ENCODE data around the gene TTYH2. TPM values are rescaled to one million over a fixed set of nuclear protein-coding genes. Genes with fewer than 3 reads are reported as not detected.

The TTYH2 gene
- polyA plus RNA-seq, 3 donors = 12.3 to 57.4 (median 18.7) TPM

DNA sequence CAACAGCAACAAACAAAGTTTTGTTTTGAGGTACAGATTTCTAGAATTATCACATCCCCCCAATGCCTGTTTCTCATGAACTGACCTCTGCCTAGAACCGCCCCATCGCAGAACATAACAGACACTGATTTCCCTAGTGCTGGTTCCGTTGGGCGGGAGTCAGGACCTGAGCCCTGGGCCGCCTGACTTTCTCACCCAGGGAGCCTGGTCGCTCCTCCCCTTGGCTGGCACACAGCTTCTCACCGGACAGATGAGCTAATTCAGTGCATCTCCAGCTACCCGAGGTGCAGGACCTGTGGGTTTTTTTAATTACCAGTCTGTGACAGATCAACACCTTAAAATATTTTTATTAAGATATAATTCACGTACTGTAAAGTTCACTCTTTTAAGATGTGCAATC lies 30.0 kb upstream of the TTYH2 start:
- intact Hi-C loops (cut with micrococcal nuclease) = no loop called here
- Histone ChIP-seq H3K9ac (ENCODE audit: insufficient read depth, low read length, poor library complexity, severe bottlenecking) (no peak overlapping the region), H3K4me2 (replicated peaks; ENCODE audit: extremely low read depth, low read length, poor library complexity, severe bottlenecking) (no peak overlapping the region), H2AFZ (ENCODE audit: insufficient read depth, low read depth, low read length, poor library complexity, severe bottlenecking) (no peak overlapping the region), H3K9me3 (replicated peaks in 1 of 2; ENCODE audit: control insufficient read depth in 1 of 2, insufficient read depth in 1 of 2, low read length in 2 of 2) (no peaks in the 10 kb centered on the region), H3K27ac (ENCODE audit: low read depth in 1 of 2, low read length in 2 of 2) (no peak overlapping the region), H3K27me3 (ENCODE audit: control insufficient read depth in 2 of 2, insufficient read depth in 2 of 2, low read length in 2 of 2) (no peaks in the 10 kb centered on the region), H3K79me2 (ENCODE audit: insufficient read depth, low read length) (no peaks in the 10 kb centered on the region), H4K20me1 (ENCODE audit: insufficient read depth, low read length) (no peaks in the 10 kb centered on the region), H3K4me1 (ENCODE audit: control insufficient read depth in 1 of 2, insufficient read depth in 2 of 2, low read length in 2 of 2) (no peaks in the 10 kb centered on the region), H3K4me3 (replicated peaks in 1 of 3; ENCODE audit: low read depth in 2 of 3, low read length in 3 of 3) (no peak overlapping the region), H3K36me3 (replicated peaks in 1 of 2; ENCODE audit: control insufficient read depth in 1 of 2, insufficient read depth in 2 of 2, low read length in 2 of 2) (no peaks in the 10 kb centered on the region)
- Mint-ChIP-seq H3K4me3 (no peak overlapping the region), H3K9me3 (peaks cover 0 to 4% (median 3%) of the 10 kb centered on the region in 7 donors), H3K36me3 (no peaks in the 10 kb centered on the region), H3K27ac (no peak overlapping the region), H3K4me1 (no peaks in the 10 kb centered on the region), H3K27me3 (ENCODE audit: low read depth in 3 of 3) (peaks cover under 1 to 6% (median 4%) of the 10 kb centered on the region in 3 donors)
- DNase-seq = no peak
- whole genome bisulfite sequencing (ENCODE audit: insufficient coverage) = 97% methylated on average over 5 of the region's 9 CpGs
- no peak for TF ChIP-seq CTCF (IDR thresholded peaks at IDR 0.05)

- no peak overlapping the region for H3K9ac ChIP-seq (ENCODE audit: insufficient read depth, low read length, poor library complexity, severe bottlenecking)
- 83% methylated on average over 2 of the region's 9 CpGs for WGBS (ENCODE audit: insufficient coverage)
- no peaks in the 10 kb centered on the region for H3K36me3 ChIP-seq (replicated peaks in 1 of 2; ENCODE audit: control insufficient read depth in 1 of 2, insufficient read depth in 2 of 2, low read length in 2 of 2)
- Mint-ChIP-seq H3K36me3 (no peaks in the 10 kb centered on the region), H3K27ac (no peak overlapping the region), H3K9me3 (no peaks in the 10 kb centered on the region), H3K4me1 (no peaks in the 10 kb centered on the region), H3K4me3 (no peak overlapping the region), H3K27me3 (ENCODE audit: low read depth in 3 of 3) (peaks cover 0 to 8% (median 5%) of the 10 kb centered on the region in 3 donors)
- H3K9me3 ChIP-seq (replicated peaks in 1 of 2; ENCODE audit: control insufficient read depth in 1 of 2, insufficient read depth in 1 of 2, low read length in 2 of 2) = no peaks in the 10 kb centered on the region
- no peak for DNase-seq
- H3K4me2 ChIP-seq (replicated peaks; ENCODE audit: extremely low read depth, low read length, poor library complexity, severe bottlenecking) = no peak overlapping the region
- H3K27ac ChIP-seq (ENCODE audit: low read depth in 1 of 2, low read length in 2 of 2) = no peak overlapping the region
- no peak overlapping the region for H2AFZ ChIP-seq (ENCODE audit: insufficient read depth, low read depth, low read length, poor library complexity, severe bottlenecking)
- H4K20me1 ChIP-seq (ENCODE audit: insufficient read depth, low read length) = no peaks in the 10 kb centered on the region
- H3K4me1 ChIP-seq (ENCODE audit: control insufficient read depth in 1 of 2, insufficient read depth in 2 of 2, low read length in 2 of 2) = no peaks in the 10 kb centered on the region
- H3K27me3 ChIP-seq (ENCODE audit: control insufficient read depth in 2 of 2, insufficient read depth in 2 of 2, low read length in 2 of 2) = no peaks in the 10 kb centered on the region
- intact Hi-C loops (cut with micrococcal nuclease) = no loop called here
- no peak overlapping the region for H3K4me3 ChIP-seq (replicated peaks in 1 of 3; ENCODE audit: low read depth in 2 of 3, low read length in 3 of 3)
- H3K79me2 ChIP-seq (ENCODE audit: insufficient read depth, low read length) = no peaks in the 10 kb centered on the region
- TF ChIP-seq CTCF (IDR thresholded peaks at IDR 0.05) = no peak
These were observed 27.7 kb upstream of the TTYH2 start for GRCh38 chr17:74185571-74186185.
